SK-N-MC (cell line): ENCODE results near the gene LRRC3.

ENCODE experiments used
- DNase-seq: peaks from one replicate; pipeline ENCODE4 v3.0.0-alpha.2; 2011; ENCODE audit warnings: low read depth, low spot score
- H3K27ac ChIP-seq: fragments of 200-600 bp; sonication (generic); 2 replicates; pipeline ENCODE4 v1.5.1; 2016; ENCODE audit warnings: mixed run types
- H3K36me3 ChIP-seq: fragments of 200-600 bp; sonication (generic); 2 replicates; pipeline ENCODE4 v1.6.1; 2017; ENCODE audit warnings: antibody characterized with exemption, low read length, mixed read lengths; ENCODE audit not compliant: insufficient read depth
- H3K4me3 ChIP-seq: fragments of 200-600 bp; sonication (generic); 2 replicates; pipeline ENCODE4 v1.5.1; 2016
- H3K9ac ChIP-seq: fragments of 200-600 bp; sonication (generic); 2 replicates; pipeline ENCODE4 v1.8.0; 2017; ENCODE audit warnings: mixed run types, mixed read lengths; ENCODE audit not compliant: insufficient read length
- H3K9me3 ChIP-seq: fragments of 200-600 bp; sonication (generic); 2 replicates; pipeline ENCODE4 v1.6.1; 2017; ENCODE audit warnings: low read depth, mild to moderate bottlenecking, antibody characterized with exemption, low read length, moderate library complexity, mixed read lengths
- EZH2 ChIP-seq: fragments of 200-600 bp; sonication (generic); IDR thresholded peaks from one replicate; pipeline ENCODE4 v1.6.1; 2017; ENCODE audit warnings: antibody characterized with exemption
- FOXP2 ChIP-seq: optimal IDR thresholded peaks from 2 replicates; pipeline ENCODE3; 2011; ENCODE audit warnings: mild to moderate bottlenecking, moderate library complexity; ENCODE audit not compliant: insufficient read depth; ENCODE audit errors: extremely low read length, control extremely low read depth
- POLR2AphosphoS5 ChIP-seq: IDR thresholded peaks from 2 replicates; pipeline ENCODE4 v1.6.1; 2012; ENCODE audit warnings: mild to moderate bottlenecking, low read depth, low read length, borderline replicate concordance

Gene LRRC3

DNA sequence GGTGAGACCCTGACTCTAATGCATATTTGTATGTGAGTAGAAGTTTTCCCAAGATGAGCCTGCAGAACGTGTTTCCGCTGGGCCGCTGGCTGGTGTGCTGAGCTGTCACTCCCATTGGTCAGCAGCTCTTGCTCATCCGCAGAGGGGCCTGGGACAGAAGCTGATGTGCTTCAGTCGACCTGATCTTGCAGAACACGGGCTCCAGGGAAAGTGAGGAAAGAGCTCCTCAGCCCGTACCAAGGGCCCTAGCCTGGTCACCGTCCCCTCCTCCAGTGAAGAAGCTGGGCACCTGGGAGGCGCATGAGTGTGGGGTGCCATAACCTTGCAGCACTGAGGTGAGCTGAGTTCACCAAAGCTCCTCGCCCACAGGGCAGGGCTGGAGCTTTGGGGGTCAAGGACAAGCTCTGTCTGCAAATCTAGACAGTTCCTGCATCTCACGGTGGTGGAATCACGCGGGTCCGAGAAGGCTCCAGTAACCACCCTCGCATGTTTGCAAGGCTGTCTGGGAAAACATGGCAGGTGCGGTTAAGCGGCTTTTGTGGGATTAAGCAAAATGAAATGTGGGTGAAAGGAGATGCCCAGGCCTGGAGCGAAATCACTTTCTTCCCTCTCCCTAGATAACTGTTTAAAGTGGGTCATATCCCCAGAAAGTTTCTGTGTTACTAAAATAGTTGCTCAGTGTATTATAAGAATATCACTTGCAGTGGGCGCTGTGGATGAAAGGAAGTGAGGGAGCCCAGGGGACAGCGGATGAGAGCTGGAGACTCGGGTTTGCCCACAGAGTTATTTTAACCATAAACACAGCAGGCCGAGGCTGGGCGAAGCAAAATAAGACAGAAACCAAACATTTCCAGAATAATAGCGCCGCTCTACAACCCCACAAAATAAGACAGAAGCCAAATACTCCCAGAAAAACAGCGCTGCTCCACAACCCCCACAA is 33.1 kb upstream of the LRRC3 start:
- no peaks in the 10 kb centered on the region for H3K36me3 ChIP-seq
- no peak for DNase-seq
- no peak overlapping the region for H3K27ac ChIP-seq
- TF ChIP-seq POLR2AphosphoS5 (no peak), EZH2 (no peak)
- no peak overlapping the region for H3K4me3 ChIP-seq
- H3K9me3 ChIP-seq: no peaks in the 10 kb centered on the region
- H3K9ac ChIP-seq: no peak overlapping the region

- Histone ChIP-seq H3K9ac (no peak overlapping the region), H3K4me3 (no peak overlapping the region), H3K9me3 (no peaks in the 10 kb centered on the region), H3K36me3 (no peaks in the 10 kb centered on the region), H3K27ac (no peak overlapping the region)
- no peak for DNase-seq
- TF ChIP-seq EZH2: no peak
- no peak for TF ChIP-seq POLR2AphosphoS5
- TF ChIP-seq FOXP2: no peak
These were observed 31.9 kb upstream of the LRRC3 start for GRCh38 chr21:44423312-44423821.

GRCh38 chr21:44423941-44424607 is 31.2 kb upstream of the LRRC3 start:
- Histone ChIP-seq H3K27ac (no peak overlapping the region), H3K36me3 (no peaks in the 10 kb centered on the region), H3K9ac (no peak overlapping the region), H3K4me3 (no peak overlapping the region), H3K9me3 (no peaks in the 10 kb centered on the region)
- DNase-seq: no peak
- TF ChIP-seq POLR2AphosphoS5 (no peak), EZH2 (no peak), FOXP2 (no peak)

- Histone ChIP-seq H3K27ac (no peak overlapping the region), H3K9me3 (no peaks in the 10 kb centered on the region), H3K36me3 (no peaks in the 10 kb centered on the region), H3K4me3 (no peak overlapping the region), H3K9ac (no peak overlapping the region)
- TF ChIP-seq POLR2AphosphoS5: no peak
- TF ChIP-seq EZH2: no peak
- TF ChIP-seq FOXP2: no peak
- no peak for DNase-seq
These were observed 30.6 kb upstream of the LRRC3 start for GRCh38 chr21:44424608-44425306.

DNA sequence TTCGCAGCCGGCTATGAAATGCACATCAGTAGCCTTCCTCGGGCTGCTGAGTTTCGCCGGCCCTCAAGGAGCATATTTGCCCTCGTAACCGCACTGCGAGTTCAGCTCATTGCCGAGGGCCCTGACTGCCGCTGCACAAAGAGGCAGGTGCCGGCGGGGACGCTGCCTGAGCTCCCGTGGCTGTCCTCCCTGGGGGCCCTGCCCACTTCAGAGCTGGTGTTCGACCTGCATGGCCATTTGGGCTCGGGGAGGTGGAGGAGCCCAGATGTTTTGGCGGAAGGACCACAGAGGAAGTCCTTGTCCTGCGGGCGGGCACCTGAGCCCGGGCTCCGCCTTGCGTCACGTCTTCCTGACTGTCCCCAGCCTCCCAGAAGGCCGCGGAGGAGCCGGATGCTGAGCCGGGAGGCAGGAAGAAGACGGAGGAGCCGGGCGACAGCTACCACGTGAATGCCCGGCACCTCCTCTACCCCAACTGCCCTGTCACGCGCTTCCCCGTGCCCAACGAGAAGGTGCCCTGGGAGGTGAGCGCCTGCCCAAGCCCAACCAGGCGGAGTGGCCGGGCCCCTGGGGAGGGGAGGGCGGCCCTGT is 29.9 kb upstream of the LRRC3 start:
- Histone ChIP-seq H3K27ac (no peak overlapping the region), H3K4me3 (no peak overlapping the region), H3K9me3 (no peaks in the 10 kb centered on the region), H3K36me3 (no peaks in the 10 kb centered on the region), H3K9ac (no peak overlapping the region)
- TF ChIP-seq POLR2AphosphoS5 (no peak), EZH2 (no peak), FOXP2 (no peak)
- no peak for DNase-seq

DNA sequence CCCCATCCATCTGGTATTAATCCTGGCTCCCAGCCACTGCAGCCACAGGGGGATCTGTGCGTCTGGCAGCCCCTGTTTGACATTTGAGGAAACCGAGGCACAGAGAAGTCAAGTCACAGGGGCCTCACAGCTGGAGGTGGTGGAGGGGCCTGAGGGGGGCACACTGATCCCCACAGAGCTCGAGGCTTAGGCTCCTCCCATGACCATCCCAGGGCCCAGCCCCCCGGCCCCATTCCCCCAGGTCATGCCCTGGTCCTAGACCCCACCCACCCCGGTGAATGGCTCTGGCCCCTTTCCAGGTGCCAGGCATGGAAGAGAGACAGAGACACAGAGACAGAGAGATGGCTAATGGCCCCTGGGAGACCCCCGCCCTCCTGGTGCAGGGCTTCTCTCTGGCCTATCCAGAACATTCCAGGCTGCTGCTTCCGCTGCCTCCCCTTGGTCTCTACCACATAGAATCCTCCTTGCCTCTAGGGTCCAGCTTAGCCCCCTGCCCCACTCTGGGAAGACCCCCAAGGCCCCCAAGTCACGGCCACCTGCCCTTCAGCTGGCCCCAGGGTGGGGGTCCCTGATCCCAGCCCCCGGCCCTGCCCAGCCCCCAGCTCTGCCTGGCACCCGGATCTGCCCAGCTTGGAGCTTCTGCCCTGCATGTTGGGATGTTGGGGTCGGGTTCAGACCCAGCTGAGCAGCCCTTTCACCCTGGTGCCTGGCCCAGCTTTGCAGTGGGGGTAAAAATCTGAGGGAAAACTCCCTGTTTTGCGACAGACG is 29.2 kb upstream of the LRRC3 start:
- Histone ChIP-seq H3K9ac (no peak overlapping the region), H3K27ac (no peak overlapping the region), H3K4me3 (no peak overlapping the region), H3K9me3 (no peaks in the 10 kb centered on the region), H3K36me3 (no peaks in the 10 kb centered on the region)
- DNase-seq: no peak
- TF ChIP-seq EZH2 (no peak), POLR2AphosphoS5 (no peak), FOXP2 (no peak)

- no peak overlapping the region for H3K27ac ChIP-seq
- H3K4me3 ChIP-seq: no peak overlapping the region
- H3K36me3 ChIP-seq: no peaks in the 10 kb centered on the region
- H3K9ac ChIP-seq: no peak overlapping the region
- no peak for TF ChIP-seq EZH2
- TF ChIP-seq POLR2AphosphoS5: no peak
- TF ChIP-seq FOXP2: no peak
- H3K9me3 ChIP-seq: no peaks in the 10 kb centered on the region
- no peak for DNase-seq
These were observed 28.6 kb upstream of the LRRC3 start for GRCh38 chr21:44426663-44427191.
